GM13977 (cell line): ENCODE results near the gene MAD1L1.

Experiments used
- DNase-seq: peaks from one replicate; pipeline ENCODE4 v3.0.0; 2012; ENCODE audit warnings: low spot score
- CTCF ChIP-seq: IDR thresholded peaks from 2 replicates; pipeline ENCODE4 v1.5.1; 2012; ENCODE audit warnings: mild to moderate bottlenecking, control low read depth; ENCODE audit not compliant: insufficient read depth; ENCODE audit errors: extremely low read depth, missing control alignments
- in situ Hi-C: fragments of 300-500 bp; cut with MboI; formaldehyde crosslinking; loops from one replicate; pipeline ENCODE4 v1.12.0; 2022; ENCODE audit warnings: low sequenced_read_pairs, low pct_unique_long_range_greater_than_20kb, mixed read lengths, inconsistent platforms; ENCODE audit not compliant: unreplicated experiment

MAD1L1 gene

GRCh38 chr7:2007551-2007950 lies 225.2 kb downstream of the MAD1L1 start:
- no peak for TF ChIP-seq CTCF
- DNase-seq = no peak
- in situ Hi-C loops = no loop called here

GRCh38 chr7:2006921-2007381 lies 225.8 kb downstream of the MAD1L1 start:
- no peak for DNase-seq
- TF ChIP-seq CTCF = no peak
- in situ Hi-C loops = no loop called here

GRCh38 chr7:2006231-2006771 lies 226.4 kb downstream of the MAD1L1 start:
- in situ Hi-C loops = no loop called here
- DNase-seq = no peak
- no peak for TF ChIP-seq CTCF

- in situ Hi-C loops = no loop called here
- TF ChIP-seq CTCF = no peak
- DNase-seq = no peak
These were observed 227.0 kb downstream of the MAD1L1 start for GRCh38 chr7:2005786-2006185.

GRCh38 chr7:2004841-2005725 lies 227.7 kb downstream of the MAD1L1 start:
- TF ChIP-seq CTCF = no peak
- no peak for DNase-seq
- in situ Hi-C loops = no loop called here

- TF ChIP-seq CTCF = no peak
- DNase-seq = no peak
- in situ Hi-C loops = no loop called here
These were observed 228.6 kb downstream of the MAD1L1 start for GRCh38 chr7:2003931-2004812.
